HUES64 (cell line): Measurements from ENCODE around the gene IDH3B.
"Not testable (repeated sequence)": the region's sequence is repeated elsewhere in the genome, so short reads cannot be mapped to it uniquely, and the experiment has no call there.

ENCODE experiments used
- H3K27ac ChIP-seq: 2 replicates; pipeline ENCODE4 v1.7.0; 2013; ENCODE audit warnings: low read depth, low read length, inconsistent platforms
- H3K27me3 ChIP-seq: 2 replicates; pipeline ENCODE4 v1.6.1; 2013; ENCODE audit warnings: mild to moderate bottlenecking, low read length; ENCODE audit not compliant: insufficient read depth
- H3K36me3 ChIP-seq: 2 replicates; pipeline ENCODE4 v1.6.1; 2013; ENCODE audit warnings: mild to moderate bottlenecking, low read length; ENCODE audit not compliant: insufficient read depth
- H3K4me1 ChIP-seq: 2 replicates; pipeline ENCODE4 v1.6.1; 2013; ENCODE audit warnings: mild to moderate bottlenecking, low read length, moderate library complexity; ENCODE audit not compliant: insufficient read depth
- H3K4me3 ChIP-seq: 2 replicates; pipeline ENCODE4 v1.5.1; 2013; ENCODE audit warnings: mild to moderate bottlenecking, low read length, moderate library complexity
- H3K9ac ChIP-seq: 2 replicates; pipeline ENCODE4 v1.6.1; 2013; ENCODE audit warnings: mild to moderate bottlenecking, low read depth, low read length
- H3K9me3 ChIP-seq: 2 replicates; pipeline ENCODE4 v1.6.1; 2013; ENCODE audit warnings: low read depth, low read length; ENCODE audit not compliant: insufficient read depth
- WGBS: fragments of 150-250, 120-280 bp; methylation state at CpG from one replicate; pipeline ENCODE4 v1.1.7; 2013; ENCODE audit warnings: missing lambda C conversion rate; 5-methylcytosine and 5-hydroxymethylcytosine counted together

Gene IDH3B

DNA sequence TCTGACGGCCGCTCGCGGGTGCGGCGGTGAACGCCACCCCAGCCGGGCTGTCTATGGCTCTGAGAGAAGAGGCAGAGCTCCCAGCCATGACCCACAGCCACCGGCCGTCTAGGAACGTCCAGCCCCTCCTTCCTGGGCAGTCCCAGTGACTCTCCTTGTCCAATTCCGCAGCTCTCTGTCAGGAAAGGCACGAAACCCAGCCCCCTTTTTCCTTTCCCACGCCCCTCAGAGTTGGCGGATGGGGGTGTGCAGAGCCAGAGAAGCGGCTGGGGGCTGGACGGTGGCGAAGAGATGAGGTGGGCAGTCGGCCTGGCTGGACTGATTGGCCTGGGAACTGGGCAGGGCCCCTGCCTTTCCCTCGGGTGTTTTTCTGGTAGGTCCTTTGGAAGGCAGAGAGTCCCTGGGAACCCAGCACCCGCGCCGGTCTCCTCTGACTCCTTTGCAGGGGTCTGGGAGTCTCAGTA lies 30.0 kb upstream of the IDH3B start:
- Histone ChIP-seq H3K4me3 (peak overlapping the region; percentile 11; the same call in 1 of the 2 replicates), H3K36me3 (no peaks in the 10 kb centered on the region), H3K4me1 (peaks cover 13% of the 10 kb centered on the region), H3K9ac (no peak overlapping the region), H3K9me3 (no peaks in the 10 kb centered on the region), H3K27ac (no peak overlapping the region), H3K27me3 (peaks cover 91% of the 10 kb centered on the region)
- WGBS: 5% methylated on average over 23 of the region's 23 CpGs

DNA sequence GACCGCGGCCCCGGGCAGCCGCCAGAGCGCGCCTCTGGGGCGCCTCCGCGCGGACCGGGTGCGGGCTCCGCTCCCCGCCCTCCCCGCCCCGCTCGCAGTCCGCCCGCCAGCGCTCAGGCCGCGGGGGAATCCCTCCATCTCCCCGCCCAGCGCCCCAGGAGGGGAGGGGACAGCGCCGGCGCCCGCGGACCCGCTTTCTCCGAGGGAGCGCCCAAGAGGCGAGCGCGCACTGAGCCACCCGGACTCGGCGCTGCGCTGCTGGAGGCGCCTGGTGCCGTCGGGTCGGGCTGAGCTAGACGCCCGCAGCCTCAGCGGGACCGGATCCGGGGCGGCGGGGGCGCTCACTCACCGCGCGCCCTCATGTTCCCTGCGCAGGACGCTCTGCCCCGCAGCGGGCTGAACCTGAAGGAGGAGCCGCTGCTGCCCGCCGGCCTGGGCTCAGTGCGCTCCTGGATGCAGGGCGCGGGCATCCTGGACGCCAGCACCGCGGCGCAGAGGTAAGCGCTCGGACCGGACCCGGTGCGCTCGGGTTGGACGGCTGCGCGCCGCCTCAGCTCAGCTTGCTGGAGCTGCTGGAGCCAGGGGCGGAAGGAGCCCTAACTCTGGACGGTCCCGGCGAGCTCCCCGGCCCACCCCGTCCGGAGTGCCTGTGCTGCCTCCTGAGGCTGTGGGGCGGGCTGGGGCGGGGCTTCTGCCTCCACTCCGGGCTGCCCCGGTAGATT lies 29.4 kb upstream of the IDH3B start:
- Histone ChIP-seq H3K27me3 (peaks cover 91% of the 10 kb centered on the region), H3K9me3 (no peaks in the 10 kb centered on the region), H3K4me3 (peak overlapping the region; percentile 37), H3K36me3 (no peaks in the 10 kb centered on the region), H3K27ac (no peak overlapping the region), H3K9ac (no peak overlapping the region), H3K4me1 (peaks cover 13% of the 10 kb centered on the region)
- WGBS: 1% methylated on average over 89 of the region's 89 CpGs

DNA sequence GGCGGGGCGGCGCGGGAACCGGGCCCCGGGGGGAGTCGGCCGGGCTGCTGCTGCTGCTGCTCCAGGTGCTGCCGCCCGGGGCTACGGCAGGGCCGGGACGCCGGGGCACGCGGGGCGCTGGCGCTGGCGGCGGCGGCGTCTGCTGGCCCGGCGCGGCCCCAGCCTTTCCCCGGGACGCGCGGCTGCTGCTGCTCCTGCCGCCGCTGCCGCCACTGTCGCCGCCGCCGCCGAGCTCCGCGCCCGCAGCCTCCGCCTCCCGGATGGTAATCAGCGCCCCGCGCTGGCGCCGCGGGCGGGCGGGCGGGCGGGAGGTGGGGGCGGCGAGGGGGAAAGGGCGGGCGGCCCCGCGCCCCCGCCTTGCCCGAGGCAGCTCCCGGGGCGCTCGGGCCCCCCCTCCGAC lies 28.9 kb upstream of the IDH3B start:
- H3K9ac ChIP-seq: no peak overlapping the region
- under 1% methylated on average over 58 of the region's 64 CpGs for WGBS
- H3K36me3 ChIP-seq: no peaks in the 10 kb centered on the region
- H3K4me1 ChIP-seq: peaks cover 13% of the 10 kb centered on the region
- no peak overlapping the region for H3K27ac ChIP-seq
- H3K4me3 ChIP-seq: 0 out of 2 replicates have a peak overlapping the region, but pooled peaks have one; percentile 37
- no peaks in the 10 kb centered on the region for H3K9me3 ChIP-seq
- H3K27me3 ChIP-seq: peaks cover 90% of the 10 kb centered on the region

DNA sequence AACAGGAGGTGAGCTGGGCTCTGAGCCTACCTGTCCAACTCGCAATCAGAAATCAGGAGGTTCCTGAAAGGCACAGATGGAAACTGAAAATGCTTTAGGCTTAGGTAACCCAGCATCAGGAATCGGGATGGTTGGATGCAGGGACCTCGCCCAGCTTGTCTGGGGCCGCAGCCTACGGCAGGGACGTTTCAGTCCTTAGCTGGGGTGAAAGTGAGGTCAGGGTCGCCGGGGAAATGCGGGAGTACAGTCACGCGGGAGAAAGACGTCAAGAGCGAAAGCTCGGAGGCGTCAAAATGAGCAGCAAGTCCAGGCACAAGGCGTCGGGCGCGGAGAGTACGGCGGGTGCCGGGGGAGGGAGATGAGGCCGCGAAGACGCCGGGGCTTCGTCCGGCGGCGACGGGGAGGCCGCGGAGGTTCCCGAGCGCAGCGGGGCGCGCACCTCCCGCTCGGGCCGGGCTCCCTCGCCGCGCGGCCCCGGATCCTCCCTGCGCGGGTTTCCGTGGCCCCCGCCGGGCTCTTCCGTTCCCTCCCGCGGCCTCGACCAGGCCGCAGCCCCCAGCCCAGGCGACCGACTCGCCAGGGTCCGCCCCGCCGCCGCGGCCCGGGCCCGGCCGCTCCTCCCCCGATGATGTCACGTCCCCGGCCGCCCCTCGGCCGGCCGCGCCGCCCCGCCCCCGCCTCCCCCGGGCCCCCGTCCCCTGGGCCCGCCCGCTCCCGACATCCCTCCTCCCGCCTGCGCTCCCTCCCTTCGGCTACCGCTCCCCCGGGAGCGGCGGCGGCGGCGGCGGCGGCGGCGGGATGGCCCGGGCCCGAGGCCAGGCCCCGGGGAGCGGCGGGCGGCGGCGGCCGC lies 28.2 kb upstream of the IDH3B start, which contains the start of gene EBF4:
TSS of gene EBF4 (plus strand) at position 745 of the 850 bp plus-strand sequence. CDS start 866 bp downstream, outside the sequence.
- Histone ChIP-seq H3K27me3 (peaks cover 91% of the 10 kb centered on the region), H3K9me3 (no peaks in the 10 kb centered on the region), H3K27ac (no peak within 1 kb of the TSS), H3K4me3 (peak within 1 kb of the TSS; percentile 49), H3K9ac (no peak within 1 kb of the TSS; the same call in 1 of the 2 replicates), H3K4me1 (peaks cover 13% of the 10 kb centered on the region), H3K36me3 (no peaks in the 10 kb centered on the region)
- WGBS: 2% methylated on average over 100 of the region's 106 CpGs

DNA sequence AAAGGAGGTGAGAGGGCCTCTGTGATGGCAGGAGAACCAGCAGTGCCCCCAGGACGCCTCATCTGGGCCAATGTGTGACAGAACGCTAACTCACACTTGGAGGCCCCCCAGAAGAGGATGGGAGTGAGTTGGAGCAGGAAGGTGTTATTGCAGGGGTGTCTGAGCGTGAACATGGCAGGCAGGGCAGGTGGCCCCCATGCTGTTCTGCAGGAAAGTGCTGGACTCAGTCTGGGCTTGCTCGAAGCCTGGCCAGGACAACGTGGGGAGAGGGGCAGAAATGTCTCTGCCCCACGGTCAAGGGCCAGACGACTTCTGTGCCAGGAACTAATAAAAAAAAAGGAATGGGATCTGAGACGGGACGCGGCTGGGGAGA lies 27.6 kb upstream of the IDH3B start:
- Histone ChIP-seq H3K27ac (no peak overlapping the region), H3K4me1 (peaks cover 13% of the 10 kb centered on the region), H3K9ac (no peak overlapping the region), H3K4me3 (peak overlapping the region; percentile 49), H3K36me3 (no peaks in the 10 kb centered on the region), H3K27me3 (peaks cover 92% of the 10 kb centered on the region), H3K9me3 (no peaks in the 10 kb centered on the region)
- 51% methylated on average over 10 of the region's 10 CpGs for WGBS

DNA sequence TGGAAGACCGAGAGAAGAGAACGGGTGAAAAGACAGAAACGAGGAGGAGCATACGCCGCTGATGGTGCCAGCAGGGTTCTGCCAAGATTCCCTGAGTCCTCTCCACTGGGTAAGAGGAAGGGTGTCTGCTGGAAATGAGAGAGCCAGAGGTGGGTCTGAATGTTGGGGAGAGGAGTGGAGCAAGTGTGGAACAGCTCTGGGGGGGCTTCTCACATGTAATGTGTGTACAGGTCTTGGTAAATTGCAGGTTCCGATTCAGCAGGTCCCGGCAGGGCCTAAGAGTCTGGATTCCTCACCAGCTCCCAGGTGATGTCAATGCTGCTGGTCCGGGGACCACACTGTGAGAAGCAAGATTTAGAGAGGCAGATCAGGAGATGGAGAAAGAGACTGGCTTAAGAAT lies 27.1 kb upstream of the IDH3B start:
- H3K9me3 ChIP-seq: no peaks in the 10 kb centered on the region
- 90% methylated on average over 8 of the region's 8 CpGs for WGBS
- peaks cover 13% of the 10 kb centered on the region for H3K4me1 ChIP-seq
- peaks cover 92% of the 10 kb centered on the region for H3K27me3 ChIP-seq
- H3K4me3 ChIP-seq: no peak overlapping the region
- H3K9ac ChIP-seq: no peak overlapping the region
- H3K36me3 ChIP-seq: no peaks in the 10 kb centered on the region
- H3K27ac ChIP-seq: no peak overlapping the region

DNA sequence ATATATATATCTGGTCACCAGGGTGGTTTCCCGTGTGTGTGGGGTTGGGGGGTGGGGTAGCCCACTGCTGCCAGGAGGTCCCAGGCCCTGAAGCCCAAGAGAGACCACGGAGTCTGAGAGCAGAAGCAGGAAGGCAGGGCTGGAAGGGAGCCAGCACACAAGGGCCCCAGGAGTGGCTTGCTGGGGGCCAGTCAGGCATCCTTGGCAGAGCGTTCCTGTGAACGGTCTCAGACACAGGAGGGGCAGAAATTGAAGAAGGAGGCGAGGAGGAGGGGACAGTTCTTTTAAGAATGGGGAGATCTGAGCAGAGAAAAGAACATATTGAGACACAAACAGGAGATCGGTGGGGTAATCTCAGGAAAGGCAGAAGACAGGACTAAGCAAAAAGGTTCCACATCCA lies 26.7 kb upstream of the IDH3B start:
- H3K4me1 ChIP-seq: peaks cover 13% of the 10 kb centered on the region
- WGBS: 81% methylated on average over 6 of the region's 6 CpGs
- peaks cover 92% of the 10 kb centered on the region for H3K27me3 ChIP-seq

DNA sequence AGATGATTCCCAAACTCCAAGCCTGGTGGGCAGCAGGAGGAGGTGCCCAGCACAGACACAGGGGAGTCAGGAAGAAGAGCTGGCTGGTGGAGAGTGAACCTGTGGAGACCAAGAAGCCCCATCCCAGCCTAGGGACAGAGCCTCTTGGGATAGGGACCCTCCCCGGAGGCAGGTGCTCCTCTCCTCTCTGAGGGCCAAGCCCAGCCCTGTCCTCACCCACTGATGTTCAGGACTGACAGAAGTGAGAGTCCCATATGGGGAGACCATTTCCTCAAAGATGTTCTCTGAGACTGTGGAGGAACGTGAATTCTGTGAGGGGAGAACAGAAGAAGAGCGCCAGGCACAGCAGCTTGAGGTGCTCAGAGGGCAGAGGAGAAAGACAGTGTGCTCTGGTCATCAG lies 26.2 kb upstream of the IDH3B start:
- H3K4me3 ChIP-seq: no peak overlapping the region
- no peak overlapping the region for H3K9ac ChIP-seq
- H3K36me3 ChIP-seq: no peaks in the 10 kb centered on the region
- no peaks in the 10 kb centered on the region for H3K9me3 ChIP-seq
- WGBS: 91% methylated on average over 3 of the region's 3 CpGs
- peaks cover 11% of the 10 kb centered on the region for H3K4me1 ChIP-seq
- H3K27ac ChIP-seq: no peak overlapping the region
- peaks cover 92% of the 10 kb centered on the region for H3K27me3 ChIP-seq

More for the DNA sequence above, 26.7 kb upstream of the IDH3B start:
- H3K9ac ChIP-seq: no peak overlapping the region
- no peak overlapping the region for H3K27ac ChIP-seq
- no peaks in the 10 kb centered on the region for H3K36me3 ChIP-seq
- H3K9me3 ChIP-seq: no peaks in the 10 kb centered on the region
- H3K4me3 ChIP-seq: no peak overlapping the region

DNA sequence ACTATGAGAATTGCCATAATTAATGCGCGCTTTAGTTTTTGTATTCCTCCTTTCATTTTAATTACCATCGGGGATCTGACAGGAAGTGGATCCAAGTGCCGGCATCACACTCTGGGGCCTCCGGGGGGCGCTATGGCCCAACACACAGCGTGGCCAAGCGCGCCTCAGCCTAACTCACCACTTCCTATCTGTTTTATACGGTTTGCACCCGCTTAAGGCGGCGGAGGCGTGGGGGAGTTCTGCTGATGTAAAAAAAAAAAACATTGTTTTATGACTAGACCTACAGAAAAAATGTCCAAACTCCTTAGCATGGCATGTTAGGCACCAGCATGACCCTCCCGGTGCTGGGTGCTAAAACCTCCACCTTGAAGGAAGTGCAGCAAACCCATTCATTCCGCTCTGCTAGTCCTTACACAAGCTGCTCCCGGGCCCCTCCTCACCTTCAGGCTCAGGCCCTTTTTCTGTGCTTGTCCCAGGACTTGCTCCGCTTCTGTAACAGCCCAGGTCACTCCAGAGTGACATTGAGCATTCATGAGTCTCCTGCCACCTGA lies 24.1 kb upstream of the IDH3B start:
- Histone ChIP-seq H3K27me3 (peaks cover 76% of the 10 kb centered on the region), H3K27ac (no peak overlapping the region), H3K4me3 (peak overlapping the region; percentile 31; the same call in 1 of the 2 replicates), H3K4me1 (no peaks in the 10 kb centered on the region), H3K36me3 (no peaks in the 10 kb centered on the region), H3K9ac (no peak overlapping the region), H3K9me3 (no peaks in the 10 kb centered on the region)
- 8% methylated on average over 17 of the region's 18 CpGs for WGBS

DNA sequence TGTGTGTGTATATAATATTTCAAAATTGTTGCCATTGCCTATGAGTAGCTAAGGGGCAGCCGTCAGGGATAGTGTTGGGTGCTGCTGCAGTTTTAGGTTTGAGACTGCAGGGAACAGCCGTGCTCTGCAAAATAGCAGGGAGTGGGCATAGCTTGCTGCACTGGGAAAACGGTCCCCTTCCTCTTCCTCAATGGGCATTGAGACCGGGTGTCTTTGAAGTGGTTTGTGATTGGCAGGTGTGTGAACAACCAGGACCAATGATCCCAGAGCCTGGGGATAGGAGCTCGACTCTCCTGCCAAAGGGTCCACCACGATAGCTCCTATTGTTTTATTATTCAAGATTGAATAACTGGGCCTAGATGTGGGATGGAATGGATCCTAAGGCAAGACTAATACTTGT lies 23.5 kb upstream of the IDH3B start:
- Histone ChIP-seq H3K9ac (no peak overlapping the region), H3K27ac (no peak overlapping the region), H3K27me3 (peaks cover 76% of the 10 kb centered on the region), H3K36me3 (no peaks in the 10 kb centered on the region), H3K4me3 (no peak overlapping the region), H3K4me1 (no peaks in the 10 kb centered on the region), H3K9me3 (no peaks in the 10 kb centered on the region)
- 34% methylated on average over 6 of the region's 6 CpGs for WGBS

DNA sequence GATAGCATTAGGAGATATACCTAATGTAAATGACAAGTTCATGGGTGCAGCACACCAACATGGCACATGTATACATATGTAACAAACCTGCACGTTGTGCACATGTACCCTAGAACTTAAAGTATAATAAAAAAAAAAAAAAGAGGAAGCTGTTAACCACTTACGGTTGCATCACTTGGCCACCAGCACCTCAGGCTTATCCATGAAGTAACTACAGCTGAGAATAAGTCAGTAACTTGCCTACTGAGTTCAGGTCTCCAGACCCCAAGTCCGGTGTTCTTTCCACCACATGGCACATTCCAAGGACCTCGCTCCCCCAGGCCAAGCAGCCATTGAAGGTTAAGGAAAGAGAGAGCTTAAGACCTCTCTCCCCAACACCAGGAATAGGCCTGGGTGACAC lies 20.8 kb upstream of the IDH3B start:
- peaks cover 57% of the 10 kb centered on the region for H3K27me3 ChIP-seq
- H3K36me3 ChIP-seq, H3K4me1 ChIP-seq, H3K9ac ChIP-seq, H3K9me3 ChIP-seq, H3K27ac ChIP-seq, H3K4me3 ChIP-seq: not testable (repeated sequence)
- WGBS: 93% methylated on average over 2 of the region's 4 CpGs
